A673 (cell line): ENCODE results near the gene BRCA1.

Experiments used
- EZH2 ChIP-seq: fragments of 200-600 bp; sonication (generic); IDR thresholded peaks from 2 replicates; pipeline ENCODE4 v1.6.1; 2017; ENCODE audit warnings: borderline replicate concordance, low read depth, mild to moderate bottlenecking, mixed read lengths, antibody characterized with exemption, low read length; ENCODE audit not compliant: poor library complexity, severe bottlenecking
- TF ChIP-seq, protein P1 (sequence below): fragments of 300-800, 200-600 bp; sonication (generic); conservative IDR thresholded peaks from 2 replicates; pipeline ENCODE4 v1.5.1; 2017; ENCODE audit warnings: low read depth, mild to moderate bottlenecking, antibody characterized with exemption, low read length, moderate library complexity, mixed read lengths

DNA sequence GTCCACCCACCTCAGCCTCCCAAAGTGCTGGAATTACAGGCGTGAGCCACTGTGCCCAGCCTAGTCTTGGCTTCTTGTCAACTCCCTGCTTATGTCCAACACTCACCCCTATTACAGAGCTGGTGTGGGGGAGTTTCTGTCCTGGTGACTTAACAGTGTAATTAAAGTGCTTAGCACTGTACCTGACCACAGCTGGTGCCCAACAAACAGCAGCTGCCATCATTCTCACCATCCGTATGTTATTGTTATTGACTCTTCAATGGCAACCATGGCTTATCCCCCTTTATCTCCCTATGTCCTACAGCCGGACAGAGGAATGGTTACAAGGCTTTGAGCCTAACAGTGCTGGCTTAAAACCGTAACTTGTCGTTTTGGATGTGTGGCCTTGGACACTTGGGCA is 17.0 kb upstream of the BRCA1 start:
- TF ChIP-seq, protein P1, sequence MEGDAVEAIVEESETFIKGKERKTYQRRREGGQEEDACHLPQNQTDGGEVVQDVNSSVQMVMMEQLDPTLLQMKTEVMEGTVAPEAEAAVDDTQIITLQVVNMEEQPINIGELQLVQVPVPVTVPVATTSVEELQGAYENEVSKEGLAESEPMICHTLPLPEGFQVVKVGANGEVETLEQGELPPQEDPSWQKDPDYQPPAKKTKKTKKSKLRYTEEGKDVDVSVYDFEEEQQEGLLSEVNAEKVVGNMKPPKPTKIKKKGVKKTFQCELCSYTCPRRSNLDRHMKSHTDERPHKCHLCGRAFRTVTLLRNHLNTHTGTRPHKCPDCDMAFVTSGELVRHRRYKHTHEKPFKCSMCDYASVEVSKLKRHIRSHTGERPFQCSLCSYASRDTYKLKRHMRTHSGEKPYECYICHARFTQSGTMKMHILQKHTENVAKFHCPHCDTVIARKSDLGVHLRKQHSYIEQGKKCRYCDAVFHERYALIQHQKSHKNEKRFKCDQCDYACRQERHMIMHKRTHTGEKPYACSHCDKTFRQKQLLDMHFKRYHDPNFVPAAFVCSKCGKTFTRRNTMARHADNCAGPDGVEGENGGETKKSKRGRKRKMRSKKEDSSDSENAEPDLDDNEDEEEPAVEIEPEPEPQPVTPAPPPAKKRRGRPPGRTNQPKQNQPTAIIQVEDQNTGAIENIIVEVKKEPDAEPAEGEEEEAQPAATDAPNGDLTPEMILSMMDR: no peak
- no peak for TF ChIP-seq EZH2
